Thyroid gland (tissue), 4 donors: ENCODE results near the gene RELCH. TPM values are rescaled to one million over a fixed set of nuclear protein-coding genes. Genes with fewer than 3 reads are reported as not detected.

Experiments
- DNase-seq, 2 donors: peaks; one replicate each; pipeline ENCODE4 v3.0.0-alpha.2; 2019
- H3K27ac ChIP-seq, 3 donors: fragments of 200-600 bp; sonication (generic); 1 replicate in 2 of 3; 2 replicates in 1 of 3; pipeline ENCODE4 v1.5.1; 2016 to 2019; ENCODE audit warnings: mild to moderate bottlenecking in 1 of 3, moderate library complexity in 1 of 3
- H3K27me3 ChIP-seq: fragments of 200-600 bp; sonication (generic); one replicate; pipeline ENCODE4 v1.5.1; 2019
- H3K36me3 ChIP-seq, 2 donors: fragments of 200-600 bp; sonication (generic); one replicate each; pipeline ENCODE4 v1.5.1; 2016 to 2019
- H3K4me1 ChIP-seq, 2 donors: fragments of 200-600 bp; sonication (generic); one replicate each; pipeline ENCODE4 v1.5.1; 2017 to 2019
- H3K4me3 ChIP-seq, 3 donors: fragments of 200-600 bp; sonication (generic); replicated peaks in 1 of 3; 1 replicate in 2 of 3; 2 replicates in 1 of 3; pipeline ENCODE4 v1.5.1; 2016; ENCODE audit warnings: mild to moderate bottlenecking in 1 of 3
- H3K9me3 ChIP-seq: fragments of 200-600 bp; sonication (generic); one replicate; pipeline ENCODE4 v1.5.1; 2017
- CTCF ChIP-seq, 6 experiments: fragments of 200-600 bp in 3 of 6; fragments of 450-650 bp in 3 of 6; sonication (generic) in 3 of 6; IDR thresholded peaks; one replicate each; pipeline ENCODE4 v1.5.1; 2016 to 2019; ENCODE audit warnings: antibody characterized with exemption in 6 of 6, mild to moderate bottlenecking in 2 of 6, inconsistent platforms in 1 of 6, moderate library complexity in 1 of 6
- POLR2A ChIP-seq, 2 donors: fragments of 450-650 bp; IDR thresholded peaks; one replicate each; pipeline ENCODE4 v1.6.1; 2017; ENCODE audit warnings: antibody characterized with exemption in 2 of 2, mild to moderate bottlenecking in 2 of 2, moderate library complexity in 1 of 2
- WGBS, 2 donors: methylation state at CpG; one replicate each; pipeline ENCODE4 v1.1.5; 2017; 5-methylcytosine and 5-hydroxymethylcytosine counted together
- intact Hi-C: fragments of 100-400 bp; cut with DNase I; formaldehyde crosslinking; loops from one replicate; pipeline ENCODE4 v1.15.1; 2023
- total RNA-seq, 4 donors: library from RNA; depleted of rRNA; stranded (reverse); fragments of >200 nt; gene quantifications; one replicate each; pipeline ENCODE4 v1.2.3, GENCODE V29; 2016

The RELCH gene
- total RNA-seq, 4 donors from 2014 or later, result 48.2 to 101 (median 56.9) TPM

- 79 to 82% methylated on average over 3 of the region's 3 CpGs for WGBS, 2 donors
- DNase-seq, result no peak
- no peaks in the 10 kb centered on the region for H3K9me3 ChIP-seq
- peaks cover 5% of the 10 kb centered on the region in 2 donors for H3K4me1 ChIP-seq
- H3K36me3 ChIP-seq, result no peaks in the 10 kb centered on the region
- no peaks in the 10 kb centered on the region for H3K27me3 ChIP-seq
- no peak overlapping the region for H3K27ac ChIP-seq
- TF ChIP-seq POLR2A (IDR thresholded peaks at IDR 0.05), result no peak
- no peak for TF ChIP-seq CTCF (IDR thresholded peaks at IDR 0.05)
- intact Hi-C loops, result no loop called here
- H3K4me3 ChIP-seq, result no peak overlapping the region
These were observed 9.8 kb upstream of the RELCH start for GRCh38 chr18:62177271-62177670.

- 93 to 98% methylated on average over 4 of the region's 4 CpGs for WGBS, 2 donors
- Histone ChIP-seq H3K4me1 (peaks cover 5% of the 10 kb centered on the region in 2 donors), H3K36me3 (no peaks in the 10 kb centered on the region), H3K27ac (no peak overlapping the region), H3K9me3 (no peaks in the 10 kb centered on the region), H3K27me3 (no peaks in the 10 kb centered on the region), H3K4me3 (no peak overlapping the region)
- no peak for DNase-seq
- intact Hi-C loops, result no loop called here
- TF ChIP-seq POLR2A (IDR thresholded peaks at IDR 0.05) (no peak), CTCF (IDR thresholded peaks at IDR 0.05) (no peak)
These were observed 7.8 kb upstream of the RELCH start for GRCh38 chr18:62179213-62179612.

GRCh38 chr18:62182220-62182619 is 4.8 kb upstream of the RELCH start:
- TF ChIP-seq POLR2A (IDR thresholded peaks at IDR 0.05) (no peak), CTCF (IDR thresholded peaks at IDR 0.05) (no peak)
- Histone ChIP-seq H3K27ac (no peak overlapping the region), H3K27me3 (no peaks in the 10 kb centered on the region), H3K9me3 (no peaks in the 10 kb centered on the region), H3K4me1 (peaks cover 5 to 13% of the 10 kb centered on the region in 2 donors), H3K4me3 (no peak overlapping the region), H3K36me3 (no peaks in the 10 kb centered on the region)
- 89 to 90% methylated on average over 3 of the region's 3 CpGs for WGBS, 2 donors
- no peak for DNase-seq
- intact Hi-C loops, result loop anchor here (2.0 kb wide), 1 partner anchor 67 kb away; no protein-coding TSS in a partner anchor

GRCh38 chr18:62183578-62184195 is 3.4 kb upstream of the RELCH start:
- no peaks in the 10 kb centered on the region for H3K27me3 ChIP-seq
- H3K9me3 ChIP-seq, result no peaks in the 10 kb centered on the region
- H3K4me1 ChIP-seq, result peaks cover under 1 to 11% of the 10 kb centered on the region in 2 donors
- no peaks in the 10 kb centered on the region for H3K36me3 ChIP-seq
- 2 to 5% methylated on average over 2 of the region's 2 CpGs for WGBS, 2 donors
- H3K27ac ChIP-seq, result no peak overlapping the region
- TF ChIP-seq POLR2A (IDR thresholded peaks at IDR 0.05), result no peak
- peak; percentile 86 to 98 (median 95) for TF ChIP-seq CTCF (IDR thresholded peaks at IDR 0.05)
- DNase-seq, result peak; percentile 8 to 16
- intact Hi-C loops, result loop anchor here (2.0 kb wide), 1 partner anchor 65 kb away; no protein-coding TSS in a partner anchor
- no peak overlapping the region for H3K4me3 ChIP-seq

- intact Hi-C loops, result no loop called here
- TF ChIP-seq POLR2A (IDR thresholded peaks at IDR 0.05), result no peak
- no peak for TF ChIP-seq CTCF (IDR thresholded peaks at IDR 0.05)
- Histone ChIP-seq H3K27me3 (no peaks in the 10 kb centered on the region), H3K9me3 (no peaks in the 10 kb centered on the region), H3K4me1 (peaks cover 11 to 23% of the 10 kb centered on the region in 2 donors), H3K27ac (peak overlapping the region; percentile 3 to 71 (median 31)), H3K36me3 (no peaks in the 10 kb centered on the region), H3K4me3 (peak overlapping the region; percentile 36 to 93 (median 37))
- no peak for DNase-seq
- WGBS, 2 donors, result 0% methylated on average over 12 of the region's 12 CpGs
These were observed 619 bp upstream of the RELCH start for GRCh38 chr18:62186499-62186773.
